ENCODE results near the gene EID1.
"Not testable (repeated sequence)": the region's sequence is repeated elsewhere in the genome, so short reads cannot be mapped to it uniquely, and the experiment has no call there.

Gene EID1

GRCh38 chr15:48877630-48878595 is at the start of gene EID1:
Gene EID1 (plus strand): TSS chr15:48878134. CDS start chr15:48878177, 43 bp downstream.
- DNase-seq: peak; percentile 87

DNA sequence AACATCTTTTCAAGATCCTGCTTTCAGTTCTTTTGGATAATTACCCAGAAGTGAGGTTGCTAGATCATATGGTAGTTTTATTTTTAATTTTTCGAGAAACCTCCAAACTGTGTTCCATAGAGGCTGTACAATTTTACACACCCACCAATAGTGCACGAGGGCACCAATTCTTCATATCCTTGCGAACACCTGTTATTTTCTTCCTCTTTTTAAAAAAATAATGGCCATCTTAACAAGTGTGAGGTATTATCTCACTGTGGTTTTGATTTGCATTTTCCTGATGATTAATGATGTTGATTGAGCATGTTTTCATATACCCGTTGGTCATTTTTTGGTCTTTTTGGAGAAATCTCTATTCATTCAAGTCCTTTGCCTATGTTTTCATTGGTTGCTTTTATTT is 49.5 kb upstream of the EID1 start:
- no peak for DNase-seq

DNA sequence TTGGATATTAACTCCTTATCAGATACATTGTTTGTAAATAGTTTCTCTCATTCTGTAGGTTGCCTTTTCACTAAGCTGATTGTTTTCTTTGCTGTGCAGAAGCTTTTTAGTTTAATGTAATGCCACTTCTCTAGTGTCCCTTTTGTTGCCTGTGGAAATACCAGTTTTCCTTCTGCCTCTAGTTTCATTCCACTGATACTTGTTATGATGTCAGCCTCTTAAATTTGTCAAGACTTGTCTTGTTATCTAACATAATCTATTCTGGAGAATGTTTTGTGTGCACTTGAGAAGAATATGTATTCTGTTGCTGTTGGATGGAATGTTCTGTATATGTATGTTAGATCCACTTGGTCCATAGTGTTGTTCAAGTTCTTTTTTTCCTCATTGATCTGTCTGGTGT is 49.0 kb upstream of the EID1 start:
- no peak for DNase-seq

DNA sequence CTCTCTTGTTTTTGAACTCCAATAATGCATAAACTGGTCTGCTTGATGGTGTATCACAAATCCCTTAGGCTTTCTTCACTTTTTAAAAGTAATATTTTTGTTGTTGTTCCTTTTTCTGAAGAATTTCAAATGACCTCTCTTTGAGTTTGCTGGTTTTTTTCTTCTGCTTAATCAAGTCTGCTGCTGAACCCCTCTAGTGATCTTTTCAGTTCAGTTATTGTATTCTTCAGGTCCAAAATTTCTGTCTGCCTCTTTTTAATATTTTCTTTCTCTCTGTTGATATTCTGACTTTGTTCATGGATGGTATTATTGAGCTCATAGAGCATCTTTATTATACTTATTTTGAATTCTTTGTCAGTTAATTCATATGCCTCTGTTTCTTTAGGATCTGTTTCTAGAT is 45.3 kb upstream of the EID1 start:
- no peak for DNase-seq

DNA sequence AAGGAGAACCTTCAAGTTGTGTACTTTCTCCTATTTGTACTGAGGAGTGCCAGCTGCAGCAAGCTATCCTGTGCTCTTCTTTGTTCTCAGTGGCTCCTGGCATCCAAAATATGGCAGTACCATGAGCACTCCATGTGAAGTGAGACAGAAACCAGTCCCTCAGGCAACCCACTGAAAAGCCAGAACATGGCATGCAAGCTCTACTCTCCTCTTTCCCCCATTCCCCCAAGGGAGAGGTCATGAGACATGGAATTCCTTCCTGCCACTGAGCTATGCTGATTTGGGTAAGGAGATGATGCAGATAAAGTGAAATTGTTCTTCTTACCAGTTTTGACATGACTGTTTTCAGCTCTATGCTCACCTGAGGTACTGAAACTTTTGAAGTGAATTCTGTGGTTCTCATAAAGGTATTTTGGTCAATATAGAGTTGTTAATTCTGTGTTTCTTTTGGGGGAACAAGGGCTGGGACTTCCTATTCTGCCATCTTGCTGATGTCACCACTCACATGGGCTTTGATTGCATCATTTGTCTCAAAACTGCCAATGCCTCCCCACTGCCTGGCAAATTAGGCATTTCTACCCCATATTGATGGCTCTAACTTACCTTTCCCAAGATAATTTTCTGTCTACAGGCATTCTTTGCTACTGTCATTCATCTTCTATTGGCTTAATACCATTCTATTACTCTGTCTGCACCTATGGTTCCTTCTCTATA is 44.3 kb upstream of the EID1 start:
- no peak for DNase-seq

DNA sequence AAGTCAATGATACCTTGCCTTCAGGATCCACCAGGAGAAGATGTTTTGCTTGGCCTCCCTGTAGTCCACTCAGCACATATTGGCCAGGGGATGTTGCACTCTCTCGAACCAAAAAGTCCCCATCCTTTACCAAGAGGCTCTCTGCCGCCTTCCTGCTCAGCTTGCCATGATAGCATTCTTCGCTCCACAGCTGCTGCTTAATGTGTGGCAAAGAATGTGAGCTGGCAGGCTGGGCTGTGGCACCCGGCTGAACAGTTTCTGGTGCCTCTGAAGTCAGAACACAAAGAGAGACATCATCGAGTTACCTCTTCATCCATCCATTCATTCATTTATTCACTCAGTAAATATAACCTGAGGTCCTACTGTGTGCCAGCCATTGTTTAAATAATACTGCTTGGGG is 43.2 kb upstream of the EID1 start:
- no peak for DNase-seq

GRCh38 chr15:48842501-48842900 is 35.4 kb upstream of the EID1 start:
- no peak for DNase-seq

- DNase-seq: no peak
Observed at GRCh38 chr15:48845123-48845522, 32.8 kb upstream of the EID1 start.

GRCh38 chr15:48850648-48851047 is 27.3 kb upstream of the EID1 start:
- no peak for DNase-seq

GRCh38 chr15:48851956-48852355 is 26.0 kb upstream of the EID1 start:
- DNase-seq: no peak

DNA sequence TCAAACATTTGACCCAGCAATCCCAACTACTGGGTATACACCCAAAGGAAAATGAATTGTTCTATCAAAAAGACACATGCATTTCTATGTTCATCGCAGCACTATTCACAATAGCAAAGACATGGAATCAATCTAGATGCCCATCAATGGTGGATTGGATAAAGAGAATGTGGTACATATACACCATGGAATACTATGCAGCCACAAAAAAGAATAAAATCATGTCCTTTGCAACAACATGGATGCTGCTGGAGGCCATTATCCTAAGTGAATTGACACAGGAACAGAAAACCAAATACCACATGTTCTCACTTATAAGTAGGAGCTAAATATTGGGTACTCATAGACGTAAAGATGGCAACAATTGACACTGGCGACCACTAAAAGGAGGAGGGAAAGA is 23.5 kb upstream of the EID1 start:
- DNase-seq: not testable (repeated sequence)

DNA sequence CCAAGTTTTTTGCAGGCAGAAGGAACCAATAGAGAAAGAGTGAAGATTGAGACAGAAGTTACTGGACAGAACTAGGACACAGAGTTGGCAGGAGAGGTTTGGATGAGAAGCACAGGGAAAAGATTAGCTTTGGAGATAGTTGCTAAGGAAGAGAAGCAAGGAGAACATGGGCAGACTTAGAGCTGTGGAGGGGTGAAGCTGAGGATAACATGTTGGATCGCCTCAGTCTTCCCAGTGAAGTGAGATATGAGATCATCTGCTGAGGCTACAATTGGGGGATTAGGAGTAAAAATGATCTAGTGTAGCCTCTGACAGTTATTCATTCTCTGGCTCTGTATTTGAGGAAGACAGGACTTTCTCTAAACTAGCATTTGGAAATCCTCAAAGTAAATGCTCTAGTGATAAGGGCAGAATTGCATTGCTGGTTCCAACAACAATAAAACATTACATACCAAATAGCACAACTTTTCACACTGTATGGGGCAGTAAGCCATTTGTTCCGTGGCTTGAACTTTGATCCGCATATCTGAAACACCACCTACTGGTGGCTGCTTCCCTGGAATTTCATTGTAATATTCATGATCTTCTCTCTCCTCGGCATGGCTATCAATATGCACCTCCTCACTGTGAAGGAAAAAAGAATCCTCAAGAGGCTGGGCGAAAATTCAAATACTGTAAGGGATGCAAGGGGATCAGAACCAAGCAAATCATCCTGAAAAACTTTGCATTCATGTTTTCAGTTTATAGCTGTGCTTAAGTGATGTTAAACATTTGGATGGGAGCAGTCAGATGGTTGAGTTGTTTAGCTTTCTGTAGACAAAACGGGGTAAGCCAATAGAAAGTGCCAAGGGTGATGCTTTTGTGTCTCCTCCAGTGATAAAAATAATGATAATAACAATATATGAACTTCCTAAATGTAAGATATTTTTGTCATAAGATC is 22.2 kb upstream of the EID1 start:
- no peak for DNase-seq

DNA sequence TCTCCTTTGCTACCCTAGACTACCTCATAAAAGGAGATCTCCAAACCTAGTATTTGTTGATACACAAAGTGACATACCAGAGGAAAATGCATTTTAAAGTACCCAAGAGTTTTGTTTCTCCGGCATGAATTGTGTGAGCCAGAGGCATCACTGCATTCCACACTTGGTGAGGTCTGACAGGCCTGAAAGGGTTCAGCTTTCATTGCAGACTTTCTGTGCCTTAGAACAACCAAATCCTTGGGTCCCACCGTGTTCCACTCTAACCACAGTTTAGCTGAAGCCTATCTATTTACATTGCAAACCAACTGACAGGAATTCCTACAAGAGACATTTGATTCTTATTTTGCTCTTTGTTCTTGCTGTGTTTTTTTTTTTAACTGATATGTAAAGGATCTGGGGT is 21.0 kb upstream of the EID1 start:
- no peak for DNase-seq

- DNase-seq: no peak
Observed at GRCh38 chr15:48858401-48858800, 19.5 kb upstream of the EID1 start.

- DNase-seq: no peak
Observed at GRCh38 chr15:48859426-48859825, 18.5 kb upstream of the EID1 start.

DNA sequence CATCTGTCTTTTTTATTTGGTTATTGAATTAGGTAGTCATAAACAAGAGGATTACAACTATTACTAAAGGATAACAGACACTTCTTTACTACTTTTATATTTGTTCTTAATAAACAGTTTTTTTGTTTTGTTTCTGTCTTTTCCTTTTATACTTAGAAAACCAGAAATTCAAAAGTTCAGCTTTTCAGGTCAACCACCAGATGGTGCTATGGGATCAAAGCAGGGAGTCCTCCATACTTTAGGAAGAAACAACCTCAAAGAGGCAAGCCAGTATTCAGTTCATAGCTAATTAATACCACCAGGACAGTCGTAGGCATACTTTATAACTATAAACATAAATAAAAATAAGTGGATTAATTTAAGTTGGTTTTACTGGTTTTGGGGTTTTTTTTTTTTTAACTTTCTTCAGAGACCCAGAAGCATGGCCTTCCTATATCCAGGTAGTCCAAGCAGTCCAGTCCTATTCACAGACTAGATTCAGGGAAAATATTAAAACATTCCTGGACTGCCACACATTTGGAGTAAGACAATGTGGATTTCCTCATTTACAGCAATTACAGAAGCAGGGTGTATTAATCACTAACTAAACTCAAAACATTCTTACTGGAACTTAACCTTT is 16.0 kb upstream of the EID1 start:
- no peak for DNase-seq

DNA sequence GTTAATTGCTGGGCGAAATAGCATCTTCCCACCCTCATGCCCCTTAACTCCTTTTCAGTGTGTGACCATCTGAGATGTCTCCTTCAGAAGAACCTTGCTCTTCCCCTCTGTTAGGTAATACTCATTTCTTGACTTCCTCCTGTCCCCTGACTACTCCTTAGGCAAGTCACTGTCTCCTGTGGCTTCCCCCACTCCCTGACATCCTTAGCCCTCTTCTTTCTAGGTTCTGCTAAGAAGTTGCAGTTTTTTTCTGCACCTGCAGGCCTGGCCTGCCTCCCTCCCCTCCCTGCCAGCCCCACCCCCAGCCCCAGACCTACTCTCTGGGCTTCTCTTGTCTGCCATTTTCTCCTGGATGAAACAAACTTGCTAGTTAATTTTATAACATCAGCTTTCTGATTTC is 15.2 kb upstream of the EID1 start:
- DNase-seq: no peak

GRCh38 chr15:48865370-48866079 is 12.4 kb upstream of the EID1 start:
- DNase-seq: peak; percentile 36

DNA sequence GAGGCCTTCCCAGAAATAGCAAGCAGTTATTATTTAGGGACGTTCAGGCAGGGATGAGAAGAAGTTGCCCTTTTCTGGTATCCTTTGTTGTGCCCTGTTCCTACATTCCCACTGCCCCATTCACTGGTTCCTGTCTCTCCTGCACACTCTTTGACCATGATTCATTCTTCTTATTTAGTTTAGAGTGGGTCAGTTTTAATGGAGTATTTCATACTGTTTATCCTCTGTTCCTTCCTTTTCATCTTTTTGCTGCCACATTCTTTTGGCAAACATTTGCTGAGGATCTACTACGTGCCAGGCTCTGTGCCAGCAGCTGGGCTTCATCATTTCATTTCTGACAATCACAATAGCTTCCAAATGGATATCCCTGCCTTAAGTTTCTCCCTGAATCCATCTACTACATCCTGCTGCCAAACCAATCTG is 11.8 kb upstream of the EID1 start:
- no peak for DNase-seq

DNA sequence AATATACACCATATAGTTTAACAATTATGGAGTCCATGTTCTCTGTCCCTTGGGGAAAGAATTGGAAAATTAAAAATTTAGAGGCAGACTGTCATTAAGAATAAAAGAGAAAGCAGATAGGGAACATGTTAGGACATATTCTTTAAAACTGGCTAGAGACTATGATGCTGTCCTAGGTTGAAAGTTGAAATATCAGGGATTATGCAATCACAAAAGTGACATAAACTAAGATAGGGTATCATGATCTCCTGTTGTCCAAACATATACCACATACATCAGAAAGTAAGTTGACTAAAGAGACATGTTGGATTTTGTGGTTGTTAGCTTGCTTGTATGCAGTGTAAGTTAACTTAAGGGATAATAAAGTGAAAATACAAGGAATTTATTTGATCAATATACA is 9.9 kb upstream of the EID1 start:
- DNase-seq: no peak

DNA sequence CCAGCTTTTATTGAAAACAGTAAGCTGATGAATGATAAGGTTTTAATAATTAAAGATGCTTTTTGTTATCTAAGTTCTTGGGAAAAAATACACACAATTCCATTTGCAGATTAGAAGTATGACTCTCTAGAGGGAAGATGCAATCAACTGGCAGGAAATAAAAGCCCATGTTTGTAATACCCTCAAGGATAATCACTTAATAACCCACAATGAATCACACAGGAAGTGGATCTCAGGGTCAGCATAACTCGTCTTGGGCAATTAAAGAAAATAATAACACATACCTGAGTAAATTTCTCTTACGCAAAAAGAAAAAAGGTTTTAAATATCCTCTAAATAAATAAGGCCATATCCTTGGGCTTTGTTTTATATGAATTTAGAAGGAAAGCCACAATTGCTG is 9.4 kb upstream of the EID1 start:
- no peak for DNase-seq

DNA sequence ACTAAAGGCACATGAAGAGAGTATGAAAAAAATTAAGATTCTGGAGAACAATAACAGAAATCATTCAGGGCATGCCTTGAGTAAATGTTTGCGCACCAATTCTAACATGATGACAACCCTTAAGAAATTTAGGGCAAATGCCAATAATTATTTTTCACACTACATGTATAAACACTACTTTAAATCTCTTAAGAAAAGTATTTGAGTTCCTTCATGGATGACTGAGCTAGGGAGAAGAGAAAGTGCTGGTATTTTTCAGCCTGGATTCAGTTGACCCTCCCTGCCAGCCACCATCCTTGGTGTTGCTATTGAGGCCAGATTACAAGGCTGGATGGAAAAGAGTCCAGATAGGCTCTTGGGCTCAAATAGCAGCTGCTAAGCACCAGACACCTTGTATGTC is 8.0 kb upstream of the EID1 start:
- DNase-seq: no peak
